Stimulated activated CD8-positive, alpha-beta memory T cell treated with anti-CD3 and anti-CD28 coated beads, Interleukin-15, amount 100 ng/mL, for 24 hours (primary cell): ENCODE measurements around the gene CHST9.
"Not testable (repeated sequence)": the region's sequence is repeated elsewhere in the genome, so short reads cannot be mapped to it uniquely, and the experiment has no call there.

Source experiments
- DNase-seq: peaks from one replicate; pipeline ENCODE4 v3.0.0-alpha.2; 2020; ENCODE audit warnings: low read depth

CHST9 gene

GRCh38 chr18:27171993-27172392, 13.1 kb downstream of the CHST9 start:
- DNase-seq, result no peak

GRCh38 chr18:27165412-27165811, 19.7 kb downstream of the CHST9 start:
- DNase-seq, result no peak

GRCh38 chr18:27164905-27165304, 20.2 kb downstream of the CHST9 start:
- DNase-seq, result no peak

GRCh38 chr18:27163197-27163716, 21.9 kb downstream of the CHST9 start:
- not testable (repeated sequence) for DNase-seq

GRCh38 chr18:27149240-27149639, 35.9 kb downstream of the CHST9 start:
- not testable (repeated sequence) for DNase-seq

- no peak for DNase-seq
These were observed 40.4 kb downstream of the CHST9 start for GRCh38 chr18:27144672-27145071.

GRCh38 chr18:27143580-27144287, 41.4 kb downstream of the CHST9 start:
- no peak for DNase-seq

- no peak for DNase-seq
These were observed 42.2 kb downstream of the CHST9 start for GRCh38 chr18:27142891-27143290.

GRCh38 chr18:27141876-27142275, 43.2 kb downstream of the CHST9 start:
- no peak for DNase-seq

GRCh38 chr18:27138079-27138478, 47.0 kb downstream of the CHST9 start:
- no peak for DNase-seq

GRCh38 chr18:27136208-27136535, 48.9 kb downstream of the CHST9 start:
- DNase-seq, result no peak

- no peak for DNase-seq
These were observed 49.5 kb downstream of the CHST9 start for GRCh38 chr18:27135504-27136207.

- DNase-seq, result no peak
These were observed 55.0 kb downstream of the CHST9 start for GRCh38 chr18:27130065-27130630.

GRCh38 chr18:27124196-27124595, 60.9 kb downstream of the CHST9 start:
- no peak for DNase-seq

- DNase-seq, result no peak
These were observed 64.0 kb downstream of the CHST9 start for GRCh38 chr18:27121108-27121507.

- no peak for DNase-seq
These were observed 64.9 kb downstream of the CHST9 start for GRCh38 chr18:27120246-27120645.

- DNase-seq, result no peak
These were observed 66.1 kb downstream of the CHST9 start for GRCh38 chr18:27118973-27119372.

- DNase-seq, result no peak
These were observed 70.3 kb downstream of the CHST9 start for GRCh38 chr18:27114842-27115241.

GRCh38 chr18:27113358-27113757, 71.8 kb downstream of the CHST9 start:
- DNase-seq, result no peak

GRCh38 chr18:27110319-27110718, 74.8 kb downstream of the CHST9 start:
- no peak for DNase-seq

- DNase-seq, result no peak
These were observed 75.7 kb downstream of the CHST9 start for GRCh38 chr18:27109451-27109850.

- no peak for DNase-seq
These were observed 76.3 kb downstream of the CHST9 start for GRCh38 chr18:27108842-27109241.

GRCh38 chr18:27104743-27105142, 80.4 kb downstream of the CHST9 start:
- DNase-seq, result no peak
